ENCODE measurements around the gene PJA1.

DNA sequence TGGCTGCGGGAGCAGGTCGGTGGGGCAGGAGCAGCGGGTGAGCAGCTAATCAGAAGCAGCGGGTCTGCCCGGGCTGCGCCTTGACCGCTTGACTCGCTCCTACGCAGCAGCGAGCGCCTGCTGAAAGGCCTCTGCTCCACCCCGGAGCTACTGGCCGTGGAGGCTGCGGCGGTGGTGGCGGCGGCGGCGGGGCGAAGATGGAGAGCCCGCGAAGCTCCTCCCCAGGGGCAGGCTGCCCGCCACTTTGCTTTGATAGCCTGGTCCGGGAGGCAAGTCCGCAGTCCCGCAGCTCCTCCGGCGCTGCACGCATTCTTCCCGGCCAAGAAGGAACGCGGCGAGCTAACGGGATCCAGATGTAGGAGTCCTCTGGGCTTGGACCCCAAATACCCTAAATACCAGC is 36.7 kb downstream of the PJA1 start:
- TF ChIP-seq ZNF169 (tag by site-specific recombination; IDR thresholded peaks at IDR 0.05) (no peak), ZNF140 (tag by site-specific recombination; IDR thresholded peaks at IDR 0.05) (no peak), ZNF785 (tag by site-specific recombination; IDR thresholded peaks at IDR 0.05) (no peak), CTCF (tag by site-specific recombination; IDR thresholded peaks at IDR 0.05) (no peak), BCL11A (tag by site-specific recombination; IDR thresholded peaks at IDR 0.05; ENCODE audit: low read depth) (no peak), ZNF174 (tag by site-specific recombination; IDR thresholded peaks at IDR 0.05) (no peak), ZBTB21 (tag by site-specific recombination; IDR thresholded peaks at IDR 0.05) (no peak)
